Fibroblast of villous mesenchyme (primary cell): ENCODE measurements around the gene B3GNT5. TPM values are rescaled to one million over a fixed set of nuclear protein-coding genes. Genes with fewer than 3 reads are reported as not detected.

ENCODE experiments used
- DNase-seq: peaks from one replicate; pipeline ENCODE4 v3.0.0-alpha.2; 2010; ENCODE audit warnings: low read depth
- H3K4me3 ChIP-seq: 2 replicates; pipeline ENCODE4 v1.5.1; 2011; ENCODE audit warnings: low read depth, mild to moderate bottlenecking, low read length
- total RNA-seq: library from RNA; depleted of rRNA; stranded (reverse); fragments of >200 nt; gene quantifications from 2 replicates; pipeline ENCODE4 v1.2.3, GENCODE V29; 2012
- TF ChIP-seq, protein P1 (sequence below): IDR thresholded peaks from 2 replicates; pipeline ENCODE4 v1.5.1; 2012; ENCODE audit warnings: low read depth, mild to moderate bottlenecking, low read length; ENCODE audit not compliant: insufficient read depth

The B3GNT5 gene
- total RNA-seq, 1 donor: 6.0 TPM

GRCh38 chr3:183255348-183255730, 2.3 kb downstream of the B3GNT5 start:
- DNase-seq: peak; percentile 28
- TF ChIP-seq, protein P1, sequence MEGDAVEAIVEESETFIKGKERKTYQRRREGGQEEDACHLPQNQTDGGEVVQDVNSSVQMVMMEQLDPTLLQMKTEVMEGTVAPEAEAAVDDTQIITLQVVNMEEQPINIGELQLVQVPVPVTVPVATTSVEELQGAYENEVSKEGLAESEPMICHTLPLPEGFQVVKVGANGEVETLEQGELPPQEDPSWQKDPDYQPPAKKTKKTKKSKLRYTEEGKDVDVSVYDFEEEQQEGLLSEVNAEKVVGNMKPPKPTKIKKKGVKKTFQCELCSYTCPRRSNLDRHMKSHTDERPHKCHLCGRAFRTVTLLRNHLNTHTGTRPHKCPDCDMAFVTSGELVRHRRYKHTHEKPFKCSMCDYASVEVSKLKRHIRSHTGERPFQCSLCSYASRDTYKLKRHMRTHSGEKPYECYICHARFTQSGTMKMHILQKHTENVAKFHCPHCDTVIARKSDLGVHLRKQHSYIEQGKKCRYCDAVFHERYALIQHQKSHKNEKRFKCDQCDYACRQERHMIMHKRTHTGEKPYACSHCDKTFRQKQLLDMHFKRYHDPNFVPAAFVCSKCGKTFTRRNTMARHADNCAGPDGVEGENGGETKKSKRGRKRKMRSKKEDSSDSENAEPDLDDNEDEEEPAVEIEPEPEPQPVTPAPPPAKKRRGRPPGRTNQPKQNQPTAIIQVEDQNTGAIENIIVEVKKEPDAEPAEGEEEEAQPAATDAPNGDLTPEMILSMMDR: no peak
- peak overlapping the region; percentile 79 for H3K4me3 ChIP-seq

DNA sequence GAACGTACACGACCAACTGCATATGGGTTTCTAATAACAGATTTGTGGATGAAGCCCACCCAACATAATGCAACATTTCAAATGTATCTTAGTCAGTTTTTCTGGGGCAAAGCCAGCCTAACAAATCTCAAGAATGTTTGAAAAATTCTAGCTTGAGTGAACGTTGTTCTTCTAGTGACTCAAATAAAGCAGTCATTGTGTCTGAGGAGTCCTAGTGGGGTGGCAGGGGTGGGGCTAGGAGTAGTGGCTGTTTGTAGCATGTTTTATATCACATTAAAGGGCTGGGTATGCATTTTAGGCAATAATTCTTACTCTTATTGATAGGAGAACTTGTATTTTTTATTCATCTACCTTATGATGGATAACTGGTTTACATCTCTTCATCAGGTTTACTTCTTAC, 6.0 kb downstream of the B3GNT5 start:
- TF ChIP-seq, protein P1: no peak
- H3K4me3 ChIP-seq: no peak overlapping the region
- DNase-seq: no peak

- no peak overlapping the region for H3K4me3 ChIP-seq
- TF ChIP-seq, protein P1: no peak
- DNase-seq: no peak
Measured at GRCh38 chr3:183259621-183260020, 6.6 kb downstream of the B3GNT5 start.

DNA sequence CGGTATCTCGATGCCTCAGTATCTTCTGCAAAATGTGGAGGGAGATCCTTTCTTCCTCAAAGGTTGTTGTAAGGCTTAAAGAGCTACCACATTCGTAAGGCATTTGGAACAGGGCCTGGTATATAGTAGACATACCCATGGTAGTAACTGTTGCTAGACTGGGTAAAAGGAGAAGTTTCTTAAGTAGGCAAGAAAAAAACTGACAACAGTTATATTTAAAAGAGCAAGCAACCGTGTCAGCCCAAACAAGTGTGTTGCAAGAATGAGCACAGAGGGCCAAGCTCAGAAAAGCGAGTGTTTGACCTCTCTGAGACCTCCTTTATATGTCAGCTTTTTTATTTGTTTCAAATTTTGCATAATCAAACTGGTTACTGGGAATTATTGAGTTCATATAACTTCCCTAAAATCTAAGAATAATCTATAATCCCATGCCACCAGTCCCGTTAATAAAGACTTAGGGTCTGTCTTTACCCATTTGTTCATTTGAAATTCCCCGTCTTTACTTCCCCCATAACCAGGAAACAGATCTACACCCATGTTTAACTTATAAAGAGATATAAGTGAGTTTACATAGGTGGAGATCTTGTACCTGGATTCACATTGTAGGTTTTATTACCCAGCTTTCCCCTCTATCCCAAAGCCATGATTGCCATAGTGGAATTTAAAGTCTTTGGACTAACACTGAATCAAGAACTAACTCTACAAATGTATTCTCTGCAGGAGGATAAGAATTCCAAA, 7.3 kb downstream of the B3GNT5 start:
- TF ChIP-seq, protein P1: no peak
- H3K4me3 ChIP-seq: no peak overlapping the region
- peak; percentile 42 for DNase-seq

GRCh38 chr3:183261151-183261724, 8.2 kb downstream of the B3GNT5 start:
- TF ChIP-seq, protein P1: no peak
- DNase-seq: no peak
- no peak overlapping the region for H3K4me3 ChIP-seq

DNA sequence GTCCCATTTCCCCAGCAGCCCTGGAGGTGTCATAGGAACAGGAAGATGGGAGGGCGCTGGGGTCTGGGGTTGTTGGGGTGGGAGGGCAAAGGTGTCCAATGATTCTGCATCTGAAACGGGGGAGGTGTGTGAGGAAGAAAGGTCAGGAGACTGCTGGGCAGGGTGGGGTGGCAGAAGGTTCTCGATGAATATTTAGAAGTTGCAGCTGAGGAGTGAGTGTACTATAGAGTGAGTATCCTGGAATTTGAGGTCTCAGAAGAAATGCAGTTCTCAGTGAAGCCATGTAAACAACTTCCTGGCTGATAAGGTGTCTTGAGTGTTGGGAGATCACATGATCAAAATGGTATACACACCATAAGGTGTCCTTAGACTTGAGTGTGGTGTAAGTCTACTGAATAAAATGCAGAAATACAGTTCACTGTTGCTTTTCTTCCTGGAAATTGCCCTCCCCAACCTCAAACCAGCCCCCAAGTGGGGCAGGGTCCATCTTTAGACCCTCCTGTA, 9.9 kb downstream of the B3GNT5 start:
- no peak for DNase-seq
- TF ChIP-seq, protein P1: no peak
- H3K4me3 ChIP-seq: no peak overlapping the region
